ENCODE measurements around the gene PKNOX2.

- TF ChIP-seq CTCF (conservative IDR thresholded peaks at IDR 0.05; ENCODE audit: low read depth, low read length), result no peak
- TF ChIP-seq MXI1 (IDR thresholded peaks at IDR 0.05; ENCODE audit: borderline replicate concordance, low read depth, low read length), result no peak
- TF ChIP-seq POLR2A (IDR thresholded peaks at IDR 0.05; ENCODE audit: low read depth, low read length), result no peak
- no peak for TF ChIP-seq CEBPB (IDR thresholded peaks at IDR 0.05; ENCODE audit: low read depth, low read length)
- TF ChIP-seq FOS (IDR thresholded peaks at IDR 0.05; ENCODE audit: low read depth, low read length), result no peak
- TF ChIP-seq RAD21 (IDR thresholded peaks at IDR 0.05; ENCODE audit: low read length), result no peak
- TF ChIP-seq RCOR1 (IDR thresholded peaks at IDR 0.05; ENCODE audit: insufficient replicate concordance, low read length), result no peak
These were observed 232.9 kb downstream of the PKNOX2 start for GRCh38 chr11:125397421-125397820.

Data from IMR-90 (cell line).